K562 (cell line): ENCODE data around the gene RCL1. TPM values are rescaled to one million over a fixed set of nuclear protein-coding genes. Genes with fewer than 3 reads are reported as not detected.
A peak's percentile ranks its signal among the peaks of the same experiment; 100 is the strongest.

Experiments used
- BHLHE40 ChIP-seq: IDR thresholded peaks from 2 replicates; pipeline ENCODE4 v1.6.1; 2011; ENCODE audit warnings: low read length, improper control_type of control experiment
- BRD9 ChIP-seq: fragments of 450-650 bp; IDR thresholded peaks from 2 replicates; pipeline ENCODE4 v1.6.1; 2018; ENCODE audit warnings: low read depth; ENCODE audit not compliant: partially characterized antibody
- CREB1 ChIP-seq, 2 experiments: sonication (generic) in 1 of 2; formaldehyde crosslinking in 1 of 2; IDR thresholded peaks; 2 replicates each; pipeline versions ENCODE4 v1.6.1 to v1.8.0; 2012 to 2022; ENCODE audit warnings: inconsistent platforms in 1 of 2, mild to moderate bottlenecking in 1 of 2, missing genetic modification reagents in 1 of 2, moderate library complexity in 1 of 2
- ELF2 ChIP-seq: fragments of 250-450 bp; sonication (Bioruptor Pico); IDR thresholded peaks from 2 replicates; pipeline ENCODE4 v1.5.0; 2021; ENCODE audit warnings: mild to moderate bottlenecking
- FOXJ2 ChIP-seq: fragments of 200-800 bp; sonication (Bioruptor generic); IDR thresholded peaks from 2 replicates; pipeline ENCODE4 v1.6.1; 2016; ENCODE audit warnings: missing genetic modification characterization, missing compliant biosample characterization
- FOXM1 ChIP-seq, 2 experiments: fragments of 450-650 bp in 1 of 2; sonication (generic) in 1 of 2; formaldehyde crosslinking in 1 of 2; IDR thresholded peaks; 2 replicates each; pipeline versions ENCODE4 v1.6.1 to v1.9.0; 2017 to 2022; ENCODE audit warnings: low read depth in 2 of 2, mild to moderate bottlenecking in 2 of 2, missing genetic modification reagents in 1 of 2, moderate library complexity in 1 of 2
- HDAC3 ChIP-seq: fragments of 450-650 bp; IDR thresholded peaks from 2 replicates; pipeline ENCODE4 v1.6.1; 2018; ENCODE audit warnings: borderline replicate concordance, mild to moderate bottlenecking, moderate library complexity; ENCODE audit not compliant: partially characterized antibody
- LEF1 ChIP-seq: fragments of 450-650 bp; IDR thresholded peaks from 2 replicates; pipeline ENCODE4 v1.6.1; 2016; ENCODE audit warnings: mild to moderate bottlenecking
- MAFF ChIP-seq: IDR thresholded peaks from 2 replicates; pipeline ENCODE4 v1.6.1; 2012; ENCODE audit warnings: low read length, improper control_type of control experiment
- NCOA2 ChIP-seq, 2 experiments: fragments of 450-650 bp; IDR thresholded peaks; 2 replicates each; pipeline ENCODE4 v1.6.1; 2018; ENCODE audit warnings: mild to moderate bottlenecking in 2 of 2, moderate library complexity in 1 of 2; ENCODE audit not compliant: partially characterized antibody in 2 of 2
- NEUROD1 ChIP-seq: fragments of 150-350 bp; IDR thresholded peaks from 2 replicates; pipeline ENCODE4 v1.6.1; 2014; ENCODE audit warnings: borderline replicate concordance, low read length, low read depth; ENCODE audit not compliant: partially characterized antibody
- OTX1 ChIP-seq: fragments of 450-650 bp; formaldehyde crosslinking; IDR thresholded peaks from 2 replicates; pipeline ENCODE4 v1.4.0; 2022; ENCODE audit warnings: mild to moderate bottlenecking
- POLR2A ChIP-seq: fragments of 450-650 bp; conservative IDR thresholded peaks from 2 replicates; pipeline ENCODE4 v1.6.1; 2016
- PYGO2 ChIP-seq: fragments of 450-650 bp; IDR thresholded peaks from 2 replicates; pipeline ENCODE4 v1.6.1; 2016; ENCODE audit warnings: mild to moderate bottlenecking, missing genetic modification characterization, moderate library complexity, missing compliant biosample characterization
- SAFB ChIP-seq: fragments of 200-400 bp; formaldehyde crosslinking; IDR thresholded peaks from 2 replicates; pipeline ENCODE4 v1.6.1; 2017; ENCODE audit warnings: low read depth, low read length, borderline replicate concordance
- XRCC5 ChIP-seq: fragments of 200-400 bp; formaldehyde crosslinking; IDR thresholded peaks from 2 replicates; pipeline ENCODE4 v1.6.1; 2017; ENCODE audit warnings: low read depth, mild to moderate bottlenecking, low read length
- ZNF175 ChIP-seq: fragments of 200-800 bp; sonication (Bioruptor generic); IDR thresholded peaks from 2 replicates; pipeline ENCODE4 v1.6.1; 2016; ENCODE audit warnings: low read depth, mild to moderate bottlenecking, missing genetic modification characterization, missing compliant biosample characterization
- polyA plus RNA-seq, 8 experiments: library from polyadenylated mRNA; depleted of rRNA in 4 of 8; stranded (reverse) in 5 of 8; unstranded in 3 of 8; fragments of >200 nt; fragmentation: Nextera tagmentation in 2 of 8; fragmentation: Illumina TruSeq in 1 of 8; extraction: Ambion mirVana in 2 of 8; extraction: Trizol in 1 of 8; gene quantifications; 2 replicates each; pipeline versions ENCODE4 v1.2.1 to v1.2.3, GENCODE V29; 2011 to 2014; ENCODE audit warnings: inconsistent platforms in 1 of 8, missing spikeins in 1 of 8
- total RNA-seq, 7 experiments: library from RNA; depleted of rRNA in 6 of 7; stranded (reverse); fragments of >200 nt in 6 of 7; fragmentation: Illumina TruSeq in 2 of 7; extraction: Trizol in 2 of 7; gene quantifications; 2 replicates each; pipeline versions ENCODE4 v1.2.1 to v1.2.3, GENCODE V29; 2011 to 2021; ENCODE audit warnings: low replicate concordance in 1 of 7
- TF ChIP-seq, protein P1 (sequence below), 2 experiments: fragments of 200-800 bp in 1 of 2; sonication (Bioruptor generic) in 1 of 2; sonication (generic) in 1 of 2; formaldehyde crosslinking in 1 of 2; IDR thresholded peaks in 1 of 2; conservative IDR thresholded peaks in 1 of 2; 2 replicates each; pipeline versions ENCODE4 v1.5.0 to v1.6.1; 2016 to 2020; ENCODE audit warnings: missing compliant biosample characterization in 1 of 2, missing genetic modification characterization in 1 of 2, missing genetic modification reagents in 1 of 2
- TF ChIP-seq, protein P2 (sequence below): fragments of 450-650 bp; formaldehyde crosslinking; IDR thresholded peaks from 2 replicates; pipeline ENCODE4 v1.4.0; 2022; ENCODE audit warnings: mild to moderate bottlenecking, moderate library complexity
- TF ChIP-seq, protein P3 (sequence below): sonication (generic); formaldehyde crosslinking; IDR thresholded peaks from 2 replicates; pipeline ENCODE4 v1.8.1; 2022; ENCODE audit warnings: missing genetic modification reagents
- TF ChIP-seq, protein P4 (sequence below), 2 experiments: fragments of 150-350 bp in 1 of 2; IDR thresholded peaks; 2 replicates each; pipeline ENCODE4 v1.6.1; 2012 to 2016; ENCODE audit warnings: low read depth in 2 of 2, low read length in 2 of 2, mild to moderate bottlenecking in 1 of 2, moderate library complexity in 1 of 2

The RCL1 gene
- total and polyA plus RNA-seq, 9 of the 15 experiments (the other 6 are each of a cell fraction or from before 2014, with no cell fraction given), result 24.0 to 67.7 (median 38.6) TPM

DNA sequence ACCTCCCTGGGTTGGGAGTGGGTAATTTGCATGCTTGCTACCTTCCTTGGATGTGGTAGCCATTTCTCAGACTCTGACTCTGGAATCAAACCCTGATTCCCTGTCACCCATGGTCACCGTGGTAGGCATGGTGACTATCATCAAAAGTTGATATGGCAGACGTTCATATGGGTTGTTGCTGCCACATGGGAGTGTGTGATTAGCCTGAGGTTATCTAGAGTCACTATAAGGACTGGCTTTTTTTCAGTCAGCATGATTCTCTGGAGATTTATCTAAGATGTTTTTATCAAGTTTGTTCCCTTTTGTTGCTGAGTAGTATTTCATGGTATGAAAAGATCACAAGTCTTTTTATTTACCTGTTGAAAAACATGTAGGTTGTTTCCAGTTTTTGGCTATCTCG lies 7.0 kb downstream of the RCL1 start (continued):
- TF ChIP-seq, protein P1, sequence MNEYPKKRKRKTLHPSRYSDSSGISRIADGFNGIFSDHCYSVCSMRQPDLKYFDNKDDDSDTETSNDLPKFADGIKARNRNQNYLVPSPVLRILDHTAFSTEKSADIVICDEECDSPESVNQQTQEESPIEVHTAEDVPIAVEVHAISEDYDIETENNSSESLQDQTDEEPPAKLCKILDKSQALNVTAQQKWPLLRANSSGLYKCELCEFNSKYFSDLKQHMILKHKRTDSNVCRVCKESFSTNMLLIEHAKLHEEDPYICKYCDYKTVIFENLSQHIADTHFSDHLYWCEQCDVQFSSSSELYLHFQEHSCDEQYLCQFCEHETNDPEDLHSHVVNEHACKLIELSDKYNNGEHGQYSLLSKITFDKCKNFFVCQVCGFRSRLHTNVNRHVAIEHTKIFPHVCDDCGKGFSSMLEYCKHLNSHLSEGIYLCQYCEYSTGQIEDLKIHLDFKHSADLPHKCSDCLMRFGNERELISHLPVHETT (CRISPR knock-in tag; conservative IDR thresholded peaks at IDR 0.05 in 1 of 2, IDR thresholded peaks at IDR 0.05 in 1 of 2), result peak in 1 of 2 experiments; percentile 70; a peak in 2 of 4 replicates
- TF ChIP-seq BRD9, result no peak
- peak; percentile 89 for TF ChIP-seq PYGO2 (tag)
- peak; percentile 7; the same call in 1 of the 2 replicates for TF ChIP-seq MAFF
- TF ChIP-seq, protein P2, sequence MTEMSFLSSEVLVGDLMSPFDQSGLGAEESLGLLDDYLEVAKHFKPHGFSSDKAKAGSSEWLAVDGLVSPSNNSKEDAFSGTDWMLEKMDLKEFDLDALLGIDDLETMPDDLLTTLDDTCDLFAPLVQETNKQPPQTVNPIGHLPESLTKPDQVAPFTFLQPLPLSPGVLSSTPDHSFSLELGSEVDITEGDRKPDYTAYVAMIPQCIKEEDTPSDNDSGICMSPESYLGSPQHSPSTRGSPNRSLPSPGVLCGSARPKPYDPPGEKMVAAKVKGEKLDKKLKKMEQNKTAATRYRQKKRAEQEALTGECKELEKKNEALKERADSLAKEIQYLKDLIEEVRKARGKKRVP (CRISPR knock-in tag), result peak; percentile 62
- TF ChIP-seq, protein P3, sequence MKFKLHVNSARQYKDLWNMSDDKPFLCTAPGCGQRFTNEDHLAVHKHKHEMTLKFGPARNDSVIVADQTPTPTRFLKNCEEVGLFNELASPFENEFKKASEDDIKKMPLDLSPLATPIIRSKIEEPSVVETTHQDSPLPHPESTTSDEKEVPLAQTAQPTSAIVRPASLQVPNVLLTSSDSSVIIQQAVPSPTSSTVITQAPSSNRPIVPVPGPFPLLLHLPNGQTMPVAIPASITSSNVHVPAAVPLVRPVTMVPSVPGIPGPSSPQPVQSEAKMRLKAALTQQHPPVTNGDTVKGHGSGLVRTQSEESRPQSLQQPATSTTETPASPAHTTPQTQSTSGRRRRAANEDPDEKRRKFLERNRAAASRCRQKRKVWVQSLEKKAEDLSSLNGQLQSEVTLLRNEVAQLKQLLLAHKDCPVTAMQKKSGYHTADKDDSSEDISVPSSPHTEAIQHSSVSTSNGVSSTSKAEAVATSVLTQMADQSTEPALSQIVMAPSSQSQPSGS, result no peak
- TF ChIP-seq FOXJ2, result peak; percentile 93
- TF ChIP-seq, protein P4, sequence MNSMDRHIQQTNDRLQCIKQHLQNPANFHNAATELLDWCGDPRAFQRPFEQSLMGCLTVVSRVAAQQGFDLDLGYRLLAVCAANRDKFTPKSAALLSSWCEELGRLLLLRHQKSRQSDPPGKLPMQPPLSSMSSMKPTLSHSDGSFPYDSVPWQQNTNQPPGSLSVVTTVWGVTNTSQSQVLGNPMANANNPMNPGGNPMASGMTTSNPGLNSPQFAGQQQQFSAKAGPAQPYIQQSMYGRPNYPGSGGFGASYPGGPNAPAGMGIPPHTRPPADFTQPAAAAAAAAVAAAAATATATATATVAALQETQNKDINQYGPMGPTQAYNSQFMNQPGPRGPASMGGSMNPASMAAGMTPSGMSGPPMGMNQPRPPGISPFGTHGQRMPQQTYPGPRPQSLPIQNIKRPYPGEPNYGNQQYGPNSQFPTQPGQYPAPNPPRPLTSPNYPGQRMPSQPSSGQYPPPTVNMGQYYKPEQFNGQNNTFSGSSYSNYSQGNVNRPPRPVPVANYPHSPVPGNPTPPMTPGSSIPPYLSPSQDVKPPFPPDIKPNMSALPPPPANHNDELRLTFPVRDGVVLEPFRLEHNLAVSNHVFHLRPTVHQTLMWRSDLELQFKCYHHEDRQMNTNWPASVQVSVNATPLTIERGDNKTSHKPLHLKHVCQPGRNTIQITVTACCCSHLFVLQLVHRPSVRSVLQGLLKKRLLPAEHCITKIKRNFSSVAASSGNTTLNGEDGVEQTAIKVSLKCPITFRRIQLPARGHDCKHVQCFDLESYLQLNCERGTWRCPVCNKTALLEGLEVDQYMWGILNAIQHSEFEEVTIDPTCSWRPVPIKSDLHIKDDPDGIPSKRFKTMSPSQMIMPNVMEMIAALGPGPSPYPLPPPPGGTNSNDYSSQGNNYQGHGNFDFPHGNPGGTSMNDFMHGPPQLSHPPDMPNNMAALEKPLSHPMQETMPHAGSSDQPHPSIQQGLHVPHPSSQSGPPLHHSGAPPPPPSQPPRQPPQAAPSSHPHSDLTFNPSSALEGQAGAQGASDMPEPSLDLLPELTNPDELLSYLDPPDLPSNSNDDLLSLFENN (IDR thresholded peaks at IDR 0.05; ENCODE audit: low read depth in 2 of 2, low read length in 2 of 2), result peak in 1 of 2 experiments; percentile 94; a peak in 2 of 4 replicates
- TF ChIP-seq NCOA2 (IDR thresholded peaks at IDR 0.05; ENCODE audit: partially characterized antibody in 2 of 2), result peak; percentile 34 to 53
- TF ChIP-seq ZNF175 (CRISPR knock-in tag), result 0 out of 2 replicates have a peak, but pooled peaks have one; percentile 47
- TF ChIP-seq NEUROD1, result peak; percentile 71
- peak; percentile 59; the same call in 1 of the 2 replicates for TF ChIP-seq BHLHE40
- TF ChIP-seq LEF1, result peak; percentile 69
- no peak for TF ChIP-seq OTX1 (CRISPR knock-in tag)
- TF ChIP-seq FOXM1 (IDR thresholded peaks at IDR 0.05; ENCODE audit: low read depth), result peak; percentile 91
- TF ChIP-seq FOXM1 (CRISPR knock-in tag; IDR thresholded peaks at IDR 0.05; ENCODE audit: low read depth), result no peak
- TF ChIP-seq XRCC5, result no peak
- no peak for TF ChIP-seq POLR2A
- TF ChIP-seq ELF2 (CRISPR knock-in tag), result no peak
- TF ChIP-seq SAFB, result no peak
- TF ChIP-seq CREB1 (IDR thresholded peaks at IDR 0.05), result peak; percentile 45; the same call in 1 of the 2 replicates
- no peak for TF ChIP-seq CREB1 (CRISPR knock-in tag; IDR thresholded peaks at IDR 0.05)
- peak; percentile 88 for TF ChIP-seq HDAC3
